Suprapubic skin (tissue), 3 donors: ENCODE data around the gene ATPAF2.

Source experiments
- CTCF ChIP-seq, 2 donors: fragments of 200-600 bp in 1 of 2; fragments of 450-650 bp in 1 of 2; sonication (generic) in 1 of 2; IDR thresholded peaks; one replicate each; pipeline ENCODE4 v1.5.1; 2016 to 2019; ENCODE audit warnings: antibody characterized with exemption in 2 of 2, mild to moderate bottlenecking in 1 of 2, moderate library complexity in 1 of 2
- POLR2A ChIP-seq, 2 donors: fragments of 450-650 bp; IDR thresholded peaks; one replicate each; pipeline ENCODE4 v1.6.1; 2017; ENCODE audit warnings: antibody characterized with exemption in 2 of 2, mild to moderate bottlenecking in 2 of 2, moderate library complexity in 2 of 2

DNA sequence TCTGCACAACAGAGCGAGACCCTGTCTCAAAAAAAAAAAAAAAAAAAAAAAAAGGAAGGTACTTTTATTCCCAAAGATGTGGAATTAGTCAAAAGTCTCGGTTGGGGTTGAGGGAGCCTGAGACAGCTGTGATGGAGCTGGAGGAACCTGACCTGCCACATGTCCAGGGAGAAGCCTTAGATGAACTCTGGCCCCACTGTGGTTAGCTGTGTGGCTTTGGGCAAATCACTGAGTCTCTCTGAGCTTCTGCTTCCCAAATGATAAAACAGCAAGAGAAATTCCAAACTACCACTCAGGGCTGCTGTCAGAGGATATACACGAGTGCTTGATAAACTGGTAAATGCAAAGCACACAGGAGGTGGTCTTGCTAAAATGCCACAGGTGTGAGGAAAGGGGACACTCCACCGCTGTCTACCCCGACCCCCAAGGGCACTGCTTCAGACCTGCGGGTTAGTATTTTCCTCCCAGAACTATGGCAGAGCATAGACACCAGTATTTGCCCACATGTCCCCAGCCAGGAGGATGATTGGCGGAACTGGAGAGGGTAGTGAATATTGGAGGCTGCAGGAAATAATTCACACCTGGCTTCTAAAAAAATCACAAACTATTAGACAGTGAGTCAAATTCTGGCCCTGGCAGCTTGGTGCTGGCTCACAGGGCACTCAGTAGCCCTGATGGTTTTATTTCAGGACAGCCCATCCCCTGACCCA is 51.6 kb downstream of the ATPAF2 start:
- TF ChIP-seq CTCF (IDR thresholded peaks at IDR 0.05) (no peak), POLR2A (IDR thresholded peaks at IDR 0.05) (no peak)
